CD8-positive, alpha-beta memory T cell (primary cell): ENCODE results near the gene CRABP2. TPM values are rescaled to one million over a fixed set of nuclear protein-coding genes. Genes with fewer than 3 reads are reported as not detected.

Experiments used
- CTCF ChIA-PET: fragments of 350-600 bp; sonication (Branson Sonifier 250); formaldehyde crosslinking; loops from one replicate; lab custom pipeline; 2021; ENCODE audit warnings: antibody characterized with exemption; lab: Charles Lee
- POLR2A ChIA-PET: fragments of 350-600 bp; sonication (Branson Sonifier 250); formaldehyde crosslinking; loops from one replicate; lab custom pipeline; 2021; ENCODE audit warnings: antibody characterized with exemption; lab: Charles Lee
- DNase-seq, 5 donors: peaks; one replicate each; pipeline versions ENCODE4 v3.0.0 to v3.0.0-alpha.2; 2020 to 2022; ENCODE audit warnings: mixed read lengths in 1 of 5
- H3K27ac ChIP-seq: one replicate; pipeline ENCODE4 v1.7.0; 2013; ENCODE audit warnings: low read depth, mild to moderate bottlenecking, low read length, moderate library complexity
- H3K27me3 ChIP-seq: 2 replicates; pipeline ENCODE4 v1.7.0; 2013; ENCODE audit warnings: low read length, mild to moderate bottlenecking; ENCODE audit not compliant: insufficient read depth, poor library complexity, severe bottlenecking
- H3K36me3 ChIP-seq: 2 replicates; pipeline ENCODE4 v1.7.0; 2013; ENCODE audit warnings: mild to moderate bottlenecking, low read length, moderate library complexity; ENCODE audit not compliant: insufficient read depth
- H3K4me1 ChIP-seq: 2 replicates; pipeline ENCODE4 v1.7.0; 2013; ENCODE audit warnings: mild to moderate bottlenecking, low read length, moderate library complexity; ENCODE audit not compliant: insufficient read depth
- H3K4me3 ChIP-seq: 2 replicates; pipeline ENCODE4 v1.7.0; 2013; ENCODE audit warnings: mild to moderate bottlenecking, low read length
- H3K9me3 ChIP-seq: 2 replicates; pipeline ENCODE4 v1.7.0; 2013; ENCODE audit warnings: mild to moderate bottlenecking, low read length
- H3K27ac Mint-ChIP-seq, 8 donors: one replicate each; pipeline ENCODE4 v1.8.0; 2020 to 2021; ENCODE audit warnings: mixed read lengths in 8 of 8, mild to moderate bottlenecking in 6 of 8, inconsistent platforms in 3 of 8, moderate library complexity in 3 of 8
- H3K27me3 Mint-ChIP-seq, 2 donors: one replicate each; pipeline ENCODE4 v1.8.0; 2020 to 2021; ENCODE audit warnings: mixed read lengths in 2 of 2, mild to moderate bottlenecking in 1 of 2, moderate library complexity in 1 of 2
- H3K36me3 Mint-ChIP-seq, 3 donors: one replicate each; pipeline ENCODE4 v1.8.0; 2020 to 2021; ENCODE audit warnings: mixed read lengths in 3 of 3, inconsistent platforms in 1 of 3, mild to moderate bottlenecking in 1 of 3
- H3K4me1 Mint-ChIP-seq, 3 donors: one replicate each; pipeline ENCODE4 v1.8.0; 2020 to 2021; ENCODE audit warnings: mixed read lengths in 3 of 3, inconsistent platforms in 1 of 3, mild to moderate bottlenecking in 1 of 3
- H3K4me3 Mint-ChIP-seq, 7 donors: one replicate each; pipeline ENCODE4 v1.8.0; 2020 to 2021; ENCODE audit warnings: mixed read lengths in 7 of 7, mild to moderate bottlenecking in 6 of 7, moderate library complexity in 4 of 7, inconsistent platforms in 2 of 7
- H3K9me3 Mint-ChIP-seq, 5 donors: one replicate each; pipeline ENCODE4 v1.8.0; 2020 to 2022; ENCODE audit warnings: mixed read lengths in 5 of 5, mild to moderate bottlenecking in 3 of 5, moderate library complexity in 2 of 5, inconsistent platforms in 1 of 5
- polyA plus RNA-seq: library from polyadenylated mRNA; unstranded; fragments of 300-500 nt; fragmentation: Illumina TruSeq; gene quantifications from one replicate; pipeline ENCODE4 v1.2.3, GENCODE V29; 2021
- total RNA-seq, 2 experiments: library from RNA; stranded (reverse); gene quantifications; one replicate each; pipeline ENCODE4 v1.2.3, GENCODE V29; 2021

Gene CRABP2
- total and polyA plus RNA-seq, 3 experiments from 2014 or later = 0.66 to 0.71 TPM; not detected in 1

GRCh38 chr1:156692925-156693847 lies 12.2 kb downstream of the CRABP2 start:
- ChIA-PET POLR2A (no interaction called here), CTCF (interaction anchor here (1.6 to 6.8 kb wide), 4 partner anchors 11 to 34 kb away, joined by 7 to 183 read pairs (median 64); partner anchors contain the start of genes CRABP2, ISG20L2 and METTL25B)
- peaks cover 52 to 77% of the 10 kb centered on the region in 2 donors for H3K27me3 Mint-ChIP-seq

DNA sequence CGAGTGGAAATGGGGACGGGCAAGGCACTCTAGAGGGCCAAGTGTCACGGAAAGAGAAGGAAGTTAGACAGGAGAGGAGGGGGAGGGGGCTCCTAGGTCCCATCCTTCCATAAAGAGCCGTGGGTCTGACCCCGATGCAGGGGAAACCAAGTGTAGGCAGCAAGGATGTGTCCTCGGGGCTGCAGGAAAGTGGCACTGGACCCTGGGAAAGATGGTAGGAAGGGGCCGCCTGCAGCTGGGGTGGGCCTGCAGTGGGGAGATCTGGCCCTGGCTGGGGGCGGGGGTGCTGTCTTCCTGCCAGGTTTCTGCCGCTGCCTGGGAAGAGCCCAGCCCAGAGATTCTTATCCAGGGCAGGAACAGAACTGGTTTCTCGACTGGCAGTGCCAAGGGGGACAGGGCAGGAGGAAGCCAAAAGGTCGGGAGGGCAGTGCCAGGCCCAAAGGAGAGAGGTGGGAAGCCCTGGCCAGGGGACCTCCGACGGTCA lies 12.9 kb downstream of the CRABP2 start:
- Mint-ChIP-seq H3K4me1 (peaks cover 9 to 30% (median 15%) of the 10 kb centered on the region in 3 donors), H3K27ac (no peak overlapping the region), H3K36me3 (peaks cover 0 to 10% (median 0%) of the 10 kb centered on the region in 3 donors), H3K9me3 (peaks cover 0 to 2% (median 0%) of the 10 kb centered on the region in 5 donors), H3K27me3 (peaks cover 48 to 71% of the 10 kb centered on the region in 2 donors), H3K4me3 (no peak overlapping the region)
- Histone ChIP-seq H3K9me3 (no peaks in the 10 kb centered on the region), H3K27me3 (peaks cover 25% of the 10 kb centered on the region), H3K4me3 (no peak overlapping the region), H3K4me1 (peaks cover 3% of the 10 kb centered on the region), H3K36me3 (no peaks in the 10 kb centered on the region), H3K27ac (no peak overlapping the region)
- ChIA-PET POLR2A (no interaction called here), CTCF (interaction anchor here (1.2 to 6.8 kb wide), 4 partner anchors 12 to 192 kb away, joined by 3 to 183 read pairs (median 83); partner anchors contain the start of genes CRABP2, INSRR, ISG20L2 and MEF2D)
- DNase-seq = no peak

More at GRCh38 chr1:156692925-156693847, 12.2 kb downstream of the CRABP2 start:
- H3K27ac Mint-ChIP-seq = peak overlapping the region in 1 of 8 donors; percentile 7
- no peak overlapping the region for H3K4me3 Mint-ChIP-seq
- peaks cover 0 to 2% (median 0%) of the 10 kb centered on the region in 5 donors for H3K9me3 Mint-ChIP-seq
- peaks cover 3% of the 10 kb centered on the region for H3K4me1 ChIP-seq
- H3K27ac ChIP-seq = peak overlapping the region; percentile 74
- no peaks in the 10 kb centered on the region for H3K36me3 ChIP-seq
- peak in 2 of 5 donors; percentile 9 to 22 for DNase-seq
- peaks cover 25% of the 10 kb centered on the region for H3K27me3 ChIP-seq
- peaks cover 9 to 30% (median 15%) of the 10 kb centered on the region in 3 donors for H3K4me1 Mint-ChIP-seq
- H3K36me3 Mint-ChIP-seq = peaks cover 0 to 10% (median 0%) of the 10 kb centered on the region in 3 donors
- no peak overlapping the region for H3K4me3 ChIP-seq
- no peaks in the 10 kb centered on the region for H3K9me3 ChIP-seq

DNA sequence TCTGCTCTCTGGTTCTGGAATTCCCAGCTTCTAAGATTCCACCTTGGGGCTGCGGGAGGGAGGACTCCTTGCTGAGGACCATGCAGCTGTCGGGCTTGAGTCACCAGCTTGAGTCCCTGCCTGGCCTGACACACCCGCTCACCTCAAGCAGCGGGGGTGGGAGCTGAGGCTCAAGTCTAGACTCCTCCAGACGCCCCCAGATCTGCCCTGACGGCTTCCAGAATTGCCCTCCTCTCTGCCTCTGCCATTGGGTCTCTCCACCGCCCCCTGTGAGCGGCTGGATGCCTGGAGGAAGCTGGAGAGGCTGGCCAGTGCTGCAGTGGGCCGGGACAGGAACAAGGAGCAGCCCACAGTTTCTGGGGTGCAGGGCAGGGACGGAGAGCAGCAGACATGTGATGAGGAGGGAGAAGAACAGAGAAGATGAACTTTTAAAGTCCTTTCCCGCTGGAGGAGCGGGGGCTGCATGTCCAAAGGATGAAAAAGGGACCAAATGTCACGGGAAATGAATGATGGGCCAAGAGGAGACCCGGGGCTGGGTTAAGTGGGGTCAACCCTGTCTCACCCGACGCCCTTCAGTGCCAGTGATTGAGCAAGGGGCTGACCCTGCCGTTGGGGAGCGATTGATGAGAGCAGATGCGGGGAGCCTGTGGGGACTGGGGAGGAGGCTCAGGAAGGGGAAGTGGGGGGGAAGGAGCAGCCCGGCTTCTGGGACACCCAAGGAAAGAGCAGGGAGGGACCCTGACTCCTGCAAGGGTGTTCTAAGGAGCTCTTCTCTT lies 13.5 kb downstream of the CRABP2 start:
- no peak overlapping the region for H3K4me3 ChIP-seq
- CTCF ChIA-PET = interaction anchor here (1.1 to 6.8 kb wide), 6 partner anchors 13 to 191 kb away, joined by 3 to 183 read pairs (median 32); partner anchors contain the start of genes CRABP2, INSRR, ISG20L2 and MEF2D
- DNase-seq = no peak
- Mint-ChIP-seq H3K4me3 (no peak overlapping the region), H3K4me1 (peaks cover 9 to 30% (median 15%) of the 10 kb centered on the region in 3 donors), H3K27me3 (peaks cover 46 to 65% of the 10 kb centered on the region in 2 donors), H3K36me3 (peaks cover 0 to 6% (median 0%) of the 10 kb centered on the region in 3 donors), H3K9me3 (peaks cover 0 to 2% (median 0%) of the 10 kb centered on the region in 5 donors), H3K27ac (peak overlapping the region in 1 of 8 donors; percentile 89)
- peaks cover 3% of the 10 kb centered on the region for H3K4me1 ChIP-seq
- H3K36me3 ChIP-seq = no peaks in the 10 kb centered on the region
- peaks cover 25% of the 10 kb centered on the region for H3K27me3 ChIP-seq
- POLR2A ChIA-PET = no interaction called here
- H3K9me3 ChIP-seq = no peaks in the 10 kb centered on the region
- no peak overlapping the region for H3K27ac ChIP-seq

- H3K9me3 Mint-ChIP-seq = no peaks in the 10 kb centered on the region
- H3K27ac ChIP-seq = no peak overlapping the region
- peaks cover 9 to 30% (median 15%) of the 10 kb centered on the region in 3 donors for H3K4me1 Mint-ChIP-seq
- H3K36me3 ChIP-seq = no peaks in the 10 kb centered on the region
- no peak overlapping the region for H3K4me3 ChIP-seq
- ChIA-PET POLR2A (no interaction called here), CTCF (interaction anchor here (0.6 to 6.8 kb wide), 11 partner anchors 8 to 294 kb away, joined by 3 to 183 read pairs (median 17); partner anchors contain the start of genes CRABP2, INSRR, ISG20L2 and MEF2D)
- H3K27me3 Mint-ChIP-seq = peaks cover 40 to 59% of the 10 kb centered on the region in 2 donors
- no peaks in the 10 kb centered on the region for H3K9me3 ChIP-seq
- no peak overlapping the region for H3K27ac Mint-ChIP-seq
- H3K4me1 ChIP-seq = peaks cover 3% of the 10 kb centered on the region
- H3K4me3 Mint-ChIP-seq = no peak overlapping the region
- H3K27me3 ChIP-seq = peaks cover 25% of the 10 kb centered on the region
- H3K36me3 Mint-ChIP-seq = no peaks in the 10 kb centered on the region
- DNase-seq = no peak
Observed at GRCh38 chr1:156691191-156691590, 14.2 kb downstream of the CRABP2 start.

- no peak for DNase-seq
- H3K36me3 Mint-ChIP-seq = no peaks in the 10 kb centered on the region
- ChIA-PET POLR2A (interaction anchor here (1.9 kb wide), 1 partner anchor 38 kb away, joined by 9 read pairs; the partner anchor contains the start of genes ISG20L2 and METTL25B), CTCF (interaction anchor here (1.1 to 6.8 kb wide), 18 partner anchors 8 to 237 kb away, joined by 3 to 183 read pairs (median 11); partner anchors contain the start of genes CRABP2, INSRR, ISG20L2 and METTL25B)
- H3K27me3 ChIP-seq = peaks cover 25% of the 10 kb centered on the region
- no peak overlapping the region for H3K4me3 ChIP-seq
- H3K4me1 ChIP-seq = peaks cover 3% of the 10 kb centered on the region
- H3K27me3 Mint-ChIP-seq = peaks cover 42 to 59% of the 10 kb centered on the region in 2 donors
- H3K9me3 ChIP-seq = no peaks in the 10 kb centered on the region
- H3K27ac Mint-ChIP-seq = no peak overlapping the region
- H3K4me3 Mint-ChIP-seq = no peak overlapping the region
- peaks cover 9 to 30% (median 15%) of the 10 kb centered on the region in 3 donors for H3K4me1 Mint-ChIP-seq
- H3K9me3 Mint-ChIP-seq = no peaks in the 10 kb centered on the region
- no peaks in the 10 kb centered on the region for H3K36me3 ChIP-seq
- no peak overlapping the region for H3K27ac ChIP-seq
Observed at GRCh38 chr1:156690675-156691036, 14.7 kb downstream of the CRABP2 start.

GRCh38 chr1:156689953-156690674 lies 15.3 kb downstream of the CRABP2 start:
- H3K36me3 Mint-ChIP-seq = no peaks in the 10 kb centered on the region
- Histone ChIP-seq H3K36me3 (no peaks in the 10 kb centered on the region), H3K4me1 (peaks cover 3% of the 10 kb centered on the region), H3K4me3 (no peak overlapping the region), H3K27ac (no peak overlapping the region), H3K27me3 (peaks cover 25% of the 10 kb centered on the region), H3K9me3 (no peaks in the 10 kb centered on the region)
- H3K27ac Mint-ChIP-seq = no peak overlapping the region
- no peak overlapping the region for H3K4me3 Mint-ChIP-seq
- no peaks in the 10 kb centered on the region for H3K9me3 Mint-ChIP-seq
- DNase-seq = no peak
- ChIA-PET CTCF (interaction anchor here (0.6 to 6.8 kb wide), 33 partner anchors 9 to 309 kb away, joined by 3 to 183 read pairs (median 5); partner anchors contain the start of genes CRABP2, HDGF, INSRR and ISG20L2), POLR2A (interaction anchor here (1.3 to 1.9 kb wide), 2 partner anchors 36 to 38 kb away, joined by 4 to 9 read pairs; partner anchors contain the start of genes ISG20L2 and METTL25B)
- peaks cover 9 to 30% (median 15%) of the 10 kb centered on the region in 3 donors for H3K4me1 Mint-ChIP-seq
- peaks cover 45 to 59% of the 10 kb centered on the region in 2 donors for H3K27me3 Mint-ChIP-seq
